ENCODE measurements around the gene TGFBR3. TPM values are rescaled to one million over a fixed set of nuclear protein-coding genes. Genes with fewer than 3 reads are reported as not detected.

TGFBR3 gene
- total and polyA plus RNA-seq, 9 of the 15 experiments (the other 6 are each of a cell fraction or from before 2014, with no cell fraction given): 3.6 to 32.4 (median 15.6) TPM

DNA sequence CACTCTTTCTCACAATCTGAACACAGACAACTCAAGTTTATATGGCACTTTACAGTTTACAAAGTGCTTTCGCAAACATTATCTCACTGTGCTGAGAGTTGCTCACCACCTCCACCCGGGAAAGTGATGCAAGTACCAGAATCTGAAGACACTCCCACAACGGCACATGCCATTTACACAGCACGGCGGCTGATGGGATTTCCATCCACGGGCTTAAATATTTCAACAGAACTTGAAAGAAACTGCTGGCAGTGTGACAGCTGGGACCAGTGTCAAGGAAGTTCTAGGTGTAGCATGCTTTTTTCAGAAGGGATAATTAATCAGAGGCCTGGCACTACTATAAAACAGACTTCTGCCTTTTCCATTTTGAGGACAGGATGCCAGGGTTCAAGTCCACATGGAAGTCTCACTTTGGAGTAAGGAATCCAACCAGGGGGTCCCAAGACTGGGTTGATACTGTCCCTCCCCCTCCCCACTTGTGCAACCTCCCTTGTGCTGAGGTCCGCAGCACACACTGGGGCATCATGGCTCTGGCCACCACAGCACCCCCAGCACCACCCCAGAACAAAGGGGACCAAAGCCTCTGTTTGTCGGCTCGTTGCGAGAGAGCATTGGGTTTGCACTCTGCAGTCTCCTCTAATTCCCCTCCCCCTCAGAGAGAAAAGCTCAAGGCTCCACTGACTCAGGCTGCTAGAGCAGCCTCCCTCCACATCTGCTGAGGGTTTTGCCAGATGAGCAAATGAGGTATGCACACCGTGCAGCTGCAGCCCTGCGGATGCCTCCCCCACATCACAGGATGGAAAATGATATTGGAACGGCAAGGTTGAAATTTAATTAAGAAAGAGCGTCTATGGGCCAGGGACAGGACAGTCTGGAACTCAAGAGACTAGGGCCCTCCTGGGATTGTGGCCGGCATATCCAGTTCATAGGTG is 154.9 kb downstream of the TGFBR3 start (continued):
- TF ChIP-seq ZNF263 (CRISPR knock-in tag; IDR thresholded peaks at IDR 0.05; ENCODE audit: borderline replicate concordance) (no peak), JUN (IDR thresholded peaks at IDR 0.05; ENCODE audit: borderline replicate concordance, low read depth, low read length) (peak; percentile 56; the same call in 1 of the 2 replicates), JUN (CRISPR knock-in tag; IDR thresholded peaks at IDR 0.05; ENCODE audit: borderline replicate concordance) (no peak), SP1 (CRISPR knock-in tag; IDR thresholded peaks at IDR 0.05) (no peak), ZNF311 (CRISPR knock-in tag; IDR thresholded peaks at IDR 0.05) (no peak), YY1 (IDR thresholded peaks at IDR 0.05; ENCODE audit: borderline replicate concordance in 1 of 3, control insufficient read depth in 1 of 3, extremely low read depth in 1 of 3, insufficient read depth in 3 of 3, insufficient read length in 1 of 3, insufficient replicate concordance in 2 of 3, low read depth in 1 of 3, low read length in 2 of 3) (peak in 1 of 3 experiments; percentile 15), L3MBTL2 (IDR thresholded peaks at IDR 0.05) (peak; percentile 61), MAZ (CRISPR knock-in tag; conservative IDR thresholded peaks at IDR 0.05 in 1 of 2, IDR thresholded peaks at IDR 0.05 in 1 of 2) (peak; percentile 25 to 53; a peak in 2 of 4 replicates), ARID2 (IDR thresholded peaks at IDR 0.05) (no peak), TAF7 (tag; IDR thresholded peaks at IDR 0.05) (no peak), LEF1 (IDR thresholded peaks at IDR 0.05) (peak; percentile 27; the same call in 1 of the 2 replicates), CXXC5 (CRISPR knock-in tag; IDR thresholded peaks at IDR 0.05) (peak; percentile 41), BCOR (IDR thresholded peaks at IDR 0.05) (0 out of 2 replicates have a peak, but pooled peaks have one; percentile 20), RBM17 (IDR thresholded peaks at IDR 0.05; ENCODE audit: borderline replicate concordance, low read depth, low read length) (no peak), EGR1 (conservative IDR thresholded peaks at IDR 0.05) (0 out of 2 replicates have a peak, but pooled peaks have one; percentile 23)
- TF ChIP-seq, protein P1, sequence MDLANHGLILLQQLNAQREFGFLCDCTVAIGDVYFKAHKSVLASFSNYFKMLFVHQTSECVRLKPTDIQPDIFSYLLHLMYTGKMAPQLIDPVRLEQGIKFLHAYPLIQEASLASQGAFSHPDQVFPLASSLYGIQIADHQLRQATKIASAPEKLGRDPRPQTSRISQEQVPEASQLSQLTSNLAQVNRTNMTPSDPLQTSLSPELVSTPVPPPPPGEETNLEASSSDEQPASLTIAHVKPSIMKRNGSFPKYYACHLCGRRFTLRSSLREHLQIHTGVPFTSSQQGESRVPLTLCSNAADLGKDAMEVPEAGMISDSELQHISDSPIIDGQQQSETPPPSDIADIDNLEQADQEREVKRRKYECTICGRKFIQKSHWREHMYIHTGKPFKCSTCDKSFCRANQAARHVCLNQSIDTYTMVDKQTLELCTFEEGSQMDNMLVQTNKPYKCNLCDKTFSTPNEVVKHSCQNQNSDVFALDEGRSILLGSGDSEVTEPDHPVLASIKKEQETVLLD (IDR thresholded peaks at IDR 0.05): peak; percentile 40; the same call in 1 of the 2 replicates
- TF ChIP-seq, protein P2, sequence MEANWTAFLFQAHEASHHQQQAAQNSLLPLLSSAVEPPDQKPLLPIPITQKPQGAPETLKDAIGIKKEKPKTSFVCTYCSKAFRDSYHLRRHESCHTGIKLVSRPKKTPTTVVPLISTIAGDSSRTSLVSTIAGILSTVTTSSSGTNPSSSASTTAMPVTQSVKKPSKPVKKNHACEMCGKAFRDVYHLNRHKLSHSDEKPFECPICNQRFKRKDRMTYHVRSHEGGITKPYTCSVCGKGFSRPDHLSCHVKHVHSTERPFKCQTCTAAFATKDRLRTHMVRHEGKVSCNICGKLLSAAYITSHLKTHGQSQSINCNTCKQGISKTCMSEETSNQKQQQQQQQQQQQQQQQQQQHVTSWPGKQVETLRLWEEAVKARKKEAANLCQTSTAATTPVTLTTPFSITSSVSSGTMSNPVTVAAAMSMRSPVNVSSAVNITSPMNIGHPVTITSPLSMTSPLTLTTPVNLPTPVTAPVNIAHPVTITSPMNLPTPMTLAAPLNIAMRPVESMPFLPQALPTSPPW (CRISPR knock-in tag; IDR thresholded peaks at IDR 0.05): 0 out of 2 replicates have a peak, but pooled peaks have one; percentile 5
- TF ChIP-seq, protein P3, sequence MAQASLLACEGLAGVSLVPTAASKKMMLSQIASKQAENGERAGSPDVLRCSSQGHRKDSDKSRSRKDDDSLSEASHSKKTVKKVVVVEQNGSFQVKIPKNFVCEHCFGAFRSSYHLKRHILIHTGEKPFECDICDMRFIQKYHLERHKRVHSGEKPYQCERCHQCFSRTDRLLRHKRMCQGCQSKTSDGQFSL (CRISPR knock-in tag; IDR thresholded peaks at IDR 0.05): peak; percentile 44; the same call in 1 of the 2 replicates
- TF ChIP-seq, protein P3 (tag; IDR thresholded peaks at IDR 0.05): no peak
